HG03139 (cell line): Measurements from ENCODE around the gene PNPLA3.

Source experiments
- ATAC-seq: cut with Tn5 transposase; IDR thresholded peaks from one replicate; pipeline ENCODE4 v1.9.1; 2021; ENCODE audit not compliant: unreplicated experiment

The PNPLA3 gene

DNA sequence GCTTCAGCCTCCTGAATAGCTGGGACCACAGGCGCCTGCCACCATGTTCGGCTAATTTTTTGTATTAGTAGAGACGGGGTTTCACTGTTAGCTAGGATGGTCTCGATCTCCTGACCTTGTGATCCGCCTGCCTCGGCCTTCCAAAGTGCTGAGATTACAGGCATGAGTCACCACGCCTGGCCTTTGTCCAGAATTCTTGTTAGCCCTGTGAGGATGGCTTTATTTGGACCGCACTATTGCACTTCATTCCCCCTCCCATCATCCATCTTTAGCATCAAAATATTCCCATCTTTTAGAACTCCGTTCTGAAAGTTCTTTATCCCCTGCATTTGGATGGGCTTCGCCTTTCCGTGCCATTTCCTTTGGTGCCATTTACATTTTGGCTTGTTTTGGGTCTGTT lies 34.3 kb downstream of the PNPLA3 start:
- no peak for ATAC-seq

DNA sequence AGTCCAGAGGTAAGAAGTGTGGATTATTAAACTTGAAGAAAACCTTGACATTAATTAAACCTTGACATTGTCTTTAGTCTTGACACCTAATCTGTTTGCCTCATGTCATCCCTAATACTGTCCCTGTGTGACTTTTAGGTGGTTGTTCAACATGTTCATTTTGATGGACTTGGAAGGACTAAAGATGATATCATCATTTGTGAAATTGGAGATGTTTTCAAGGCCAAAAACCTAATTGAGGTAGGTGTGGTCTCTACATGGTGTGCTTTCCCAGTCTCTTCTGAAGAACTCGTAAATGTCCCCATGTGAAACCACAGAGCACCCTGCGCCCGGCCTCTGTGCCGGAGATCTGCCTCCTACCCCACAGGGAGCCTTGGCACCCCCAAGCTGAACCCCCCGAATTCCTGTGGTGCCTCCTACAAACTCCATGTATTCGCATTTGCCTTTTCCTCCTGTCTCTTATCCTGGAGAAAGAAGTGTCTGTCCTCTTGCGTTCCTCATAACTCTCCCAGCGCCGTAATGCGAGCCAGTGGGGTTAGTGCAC lies 40.8 kb downstream of the PNPLA3 start:
- ATAC-seq: no peak

DNA sequence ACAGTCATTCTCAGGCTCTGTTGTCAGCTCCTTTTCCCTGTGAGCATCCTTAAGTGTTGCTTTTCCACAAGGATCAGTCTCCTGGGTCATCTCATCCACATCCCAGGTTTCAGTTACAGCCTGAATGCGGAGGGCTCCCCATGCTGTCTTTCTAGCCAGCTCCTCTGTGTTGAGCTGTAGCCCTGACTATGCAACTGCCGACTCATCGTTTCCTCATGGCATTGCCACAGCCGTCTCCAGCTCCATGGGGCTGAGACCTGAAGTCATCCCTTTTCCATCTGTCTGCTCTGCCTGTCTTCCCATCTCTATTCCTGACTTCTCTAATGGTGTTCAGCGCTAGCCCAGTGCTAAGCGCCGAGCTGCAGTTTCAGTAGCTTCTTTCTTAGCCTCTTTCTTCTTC lies 43.5 kb downstream of the PNPLA3 start:
- no peak for ATAC-seq

GRCh38 chr22:43968614-43969013 lies 45.0 kb downstream of the PNPLA3 start:
- no peak for ATAC-seq

DNA sequence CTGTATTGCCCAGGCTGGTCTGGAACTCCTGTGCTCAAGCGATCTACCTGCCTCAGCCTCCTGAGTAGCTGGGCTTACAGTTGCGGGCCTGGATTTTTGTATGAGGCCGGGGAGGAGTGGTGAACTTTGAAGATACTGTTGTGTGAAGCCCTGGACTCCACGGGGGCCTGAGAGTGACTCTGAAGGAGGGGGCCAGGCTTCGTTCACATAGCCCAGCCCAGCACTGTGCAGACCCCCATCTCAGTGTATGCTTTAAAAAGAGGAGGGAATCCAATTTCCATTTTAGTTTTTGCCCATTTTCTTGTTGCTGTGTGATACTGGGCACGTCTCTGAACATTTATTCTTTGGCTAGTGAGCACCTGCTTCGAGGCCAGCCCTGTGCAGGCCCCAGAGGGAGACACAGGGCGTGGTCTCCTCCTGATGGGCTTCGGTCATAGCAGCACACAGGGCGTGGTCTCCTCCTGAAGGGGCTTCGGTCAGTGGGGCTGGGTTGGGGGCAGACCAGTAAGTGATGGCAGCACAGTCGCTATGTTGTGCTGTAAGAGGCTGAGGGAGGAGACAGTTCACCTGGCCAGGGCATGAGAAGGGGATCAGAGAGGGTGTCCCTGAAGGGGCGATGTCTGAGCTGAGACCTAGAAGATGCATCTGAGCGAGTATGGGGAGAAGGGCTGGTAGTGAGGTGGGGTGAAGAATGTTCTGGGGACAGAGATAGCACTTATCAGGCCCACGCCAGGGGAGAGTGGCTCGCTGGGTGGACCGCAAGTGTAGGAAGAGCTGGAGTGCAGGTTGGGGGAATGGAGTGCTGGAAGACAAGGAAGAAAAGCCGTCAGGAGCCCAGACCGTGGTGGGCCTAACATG lies 45.6 kb downstream of the PNPLA3 start:
- ATAC-seq: no peak

GRCh38 chr22:43969989-43970755 lies 46.6 kb downstream of the PNPLA3 start:
- no peak for ATAC-seq

DNA sequence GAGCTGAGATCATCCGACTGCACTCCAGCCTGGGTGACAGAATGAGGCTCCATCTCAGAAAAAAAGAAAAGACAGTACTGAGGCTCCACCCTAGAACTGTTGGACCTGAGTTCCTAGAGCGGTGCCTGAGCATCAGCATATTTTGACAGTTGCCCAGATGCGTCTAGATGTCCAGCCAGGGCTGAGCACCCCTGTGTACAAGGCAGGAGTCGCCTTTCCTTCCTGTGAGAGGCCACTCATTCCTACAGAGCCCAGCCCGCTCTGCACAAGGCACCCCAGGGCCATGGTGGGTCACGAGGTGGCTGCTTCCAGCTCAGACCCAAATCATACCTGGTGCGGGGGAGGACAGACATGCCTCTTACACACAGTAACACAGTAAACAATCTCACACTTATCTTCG lies 47.5 kb downstream of the PNPLA3 start:
- ATAC-seq: no peak

DNA sequence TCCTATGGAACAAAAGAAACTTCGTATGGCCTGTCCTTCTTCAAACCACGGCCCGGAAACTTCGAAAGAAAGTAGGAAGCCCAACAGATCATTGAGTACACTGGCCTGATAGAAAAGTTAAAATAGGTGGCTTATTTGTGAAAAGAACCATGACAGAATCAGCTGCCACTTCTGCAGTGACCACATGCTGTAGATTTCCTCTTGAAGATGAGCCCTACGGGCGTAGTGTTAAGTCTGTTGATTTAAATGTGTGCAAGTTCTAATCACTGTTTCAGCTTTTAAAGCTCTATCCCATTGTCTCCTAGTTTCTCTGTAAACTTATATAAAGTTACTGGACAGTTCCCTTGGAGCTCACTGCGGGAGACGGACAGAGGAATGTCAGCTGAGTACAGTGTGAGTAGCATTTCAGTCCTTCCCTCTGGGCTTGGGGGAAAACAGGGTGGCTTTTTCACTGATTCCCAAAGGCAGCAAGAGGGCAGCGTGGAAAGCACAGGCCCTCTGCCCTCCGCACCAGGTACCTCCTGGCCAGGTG lies 49.4 kb downstream of the PNPLA3 start:
- no peak for ATAC-seq

DNA sequence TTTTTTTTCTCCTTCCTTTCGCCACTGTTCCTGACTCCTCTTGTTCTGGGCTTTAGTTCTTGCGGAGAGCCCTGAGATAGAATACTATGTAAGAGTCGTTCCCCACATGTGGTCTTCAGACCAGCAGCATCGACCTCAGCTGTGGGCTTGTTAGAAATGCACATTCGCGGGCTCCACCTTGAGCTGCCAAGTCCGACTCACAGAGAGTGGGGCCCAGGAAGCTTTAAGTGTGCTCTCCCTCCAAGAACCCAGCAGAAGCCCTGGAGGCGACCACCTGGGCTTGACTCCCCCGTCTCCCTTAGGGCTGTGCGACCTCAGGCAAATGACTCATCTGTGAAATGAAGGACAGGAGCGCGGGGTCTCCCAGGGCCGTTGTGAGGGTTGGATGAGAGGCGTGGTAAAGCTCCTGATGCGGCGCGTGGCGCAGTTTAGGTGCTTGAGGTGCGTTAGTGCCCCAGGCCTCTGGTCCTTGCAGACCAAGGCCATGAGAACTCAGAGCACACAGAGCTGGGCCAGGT lies 50.5 kb downstream of the PNPLA3 start:
- ATAC-seq: no peak

GRCh38 chr22:43975041-43975440 lies 51.4 kb downstream of the PNPLA3 start:
- no peak for ATAC-seq

GRCh38 chr22:43976861-43977795 lies 53.5 kb downstream of the PNPLA3 start:
- no peak for ATAC-seq

DNA sequence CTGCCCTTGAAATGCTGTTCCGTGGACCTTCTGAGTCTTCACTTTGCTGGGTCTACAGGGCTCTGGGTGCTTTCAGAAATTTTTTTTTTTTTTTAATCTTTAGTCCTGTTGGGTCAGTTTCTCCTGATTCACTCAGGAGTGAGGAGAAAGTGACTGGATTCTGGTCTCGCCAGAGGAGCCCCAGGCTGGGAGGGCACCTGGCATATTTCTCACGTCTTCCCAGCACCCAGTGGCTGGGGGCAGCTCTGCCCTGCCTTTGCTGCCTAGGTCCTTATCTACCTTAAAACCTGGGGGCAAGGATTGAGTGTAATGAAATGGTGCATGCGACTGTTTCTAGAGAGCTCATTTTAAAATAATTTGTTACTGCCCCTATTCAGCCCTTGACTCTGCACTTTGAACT lies 55.0 kb downstream of the PNPLA3 start:
- no peak for ATAC-seq

GRCh38 chr22:43980579-43980978 lies 57.0 kb downstream of the PNPLA3 start:
- no peak for ATAC-seq

- no peak for ATAC-seq
These were observed 57.4 kb downstream of the PNPLA3 start for GRCh38 chr22:43980996-43981395.

- no peak for ATAC-seq
These were observed 60.2 kb downstream of the PNPLA3 start for GRCh38 chr22:43983808-43984207.

GRCh38 chr22:43985532-43985931 lies 61.9 kb downstream of the PNPLA3 start:
- no peak for ATAC-seq

- ATAC-seq: no peak
These were observed 64.7 kb downstream of the PNPLA3 start for GRCh38 chr22:43988116-43988820.

DNA sequence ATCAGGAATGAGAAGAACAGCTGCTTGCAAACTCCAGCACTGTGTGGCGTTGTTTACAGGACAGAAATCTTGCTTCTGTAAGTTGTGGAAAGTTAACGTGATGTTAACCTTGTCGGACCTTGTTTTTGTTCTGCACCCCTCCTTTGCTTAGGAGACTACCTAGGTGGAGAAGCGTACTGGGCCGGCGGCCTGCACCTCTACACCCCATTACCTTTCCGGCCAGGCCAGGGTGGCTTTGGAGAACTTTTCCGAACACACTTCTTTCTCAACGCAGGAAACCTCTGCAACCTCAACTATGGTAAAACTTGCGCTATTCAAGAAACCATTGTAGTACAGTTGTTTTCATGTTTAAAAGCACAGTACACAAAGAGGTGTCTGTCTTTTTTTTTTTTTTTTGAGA lies 65.4 kb downstream of the PNPLA3 start:
- ATAC-seq: no peak

DNA sequence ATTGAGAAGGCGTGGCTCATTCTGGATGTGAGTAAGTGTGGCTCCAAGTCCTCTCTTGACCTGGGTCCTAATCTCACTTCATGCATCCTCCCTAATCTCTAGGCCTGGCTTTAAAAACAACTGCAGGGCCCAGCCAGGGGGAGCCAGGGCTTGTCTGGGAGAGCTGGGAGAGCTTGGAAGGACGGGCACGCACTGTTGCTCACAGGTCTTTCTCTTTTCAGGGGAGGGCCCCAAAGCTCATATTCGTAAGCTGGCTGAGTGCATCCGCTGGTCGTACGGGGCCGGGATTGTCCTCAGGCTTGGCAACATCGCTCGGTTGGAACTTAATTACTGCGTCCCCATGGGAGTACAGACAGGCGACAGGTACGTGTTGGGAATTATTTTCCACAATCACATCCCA lies 66.4 kb downstream of the PNPLA3 start:
- no peak for ATAC-seq
